Activated CD8-positive, alpha-beta memory T cell treated with anti-CD3 and anti-CD28 coated beads for 36 hours (primary cell): Measurements from ENCODE around the gene MANEAL. TPM values are rescaled to one million over a fixed set of nuclear protein-coding genes. Genes with fewer than 3 reads are reported as not detected.

Source experiments
- CTCF ChIA-PET: fragments of 350-600 bp; sonication (Branson Sonifier 250); formaldehyde crosslinking; loops from one replicate; lab custom pipeline; 2021; ENCODE audit warnings: antibody characterized with exemption; lab: Charles Lee
- POLR2A ChIA-PET: fragments of 350-600 bp; sonication (Branson Sonifier 250); formaldehyde crosslinking; loops from one replicate; lab custom pipeline; 2021; ENCODE audit warnings: antibody characterized with exemption; lab: Charles Lee
- total RNA-seq, 2 experiments: library from RNA; stranded (reverse); gene quantifications; one replicate each; pipeline ENCODE4 v1.2.3, GENCODE V29; 2021

MANEAL gene
- total RNA-seq, 2 experiments from 2014 or later = 5.6 to 6.3 TPM

DNA sequence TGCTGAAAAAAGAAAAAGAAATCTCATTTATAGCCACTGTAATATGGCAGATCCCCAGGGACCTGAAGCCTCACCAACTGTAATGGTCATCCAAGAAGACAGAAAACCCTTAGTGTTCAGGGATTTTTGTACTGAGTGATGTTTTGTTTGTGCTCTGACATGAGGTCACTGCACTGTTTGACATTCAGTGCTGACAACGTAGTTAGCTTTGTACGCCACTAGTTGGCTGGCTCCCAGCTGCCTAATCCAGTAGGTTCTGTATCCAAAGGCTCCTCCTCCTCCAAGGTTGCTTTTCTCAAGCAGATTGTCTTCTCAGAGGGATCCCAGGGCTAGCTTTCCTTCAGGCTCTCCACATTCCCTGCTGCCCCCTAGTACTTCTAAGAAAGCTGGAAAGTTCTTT is 23.8 kb downstream of the MANEAL start:
- CTCF ChIA-PET = interaction anchor here (1.3 kb wide), 1 partner anchor 8 kb away, joined by 3 read pairs; no protein-coding TSS in a partner anchor
- POLR2A ChIA-PET = interaction anchor here (0.6 kb wide), 1 partner anchor 78 kb away, joined by 3 read pairs; no protein-coding TSS in a partner anchor

DNA sequence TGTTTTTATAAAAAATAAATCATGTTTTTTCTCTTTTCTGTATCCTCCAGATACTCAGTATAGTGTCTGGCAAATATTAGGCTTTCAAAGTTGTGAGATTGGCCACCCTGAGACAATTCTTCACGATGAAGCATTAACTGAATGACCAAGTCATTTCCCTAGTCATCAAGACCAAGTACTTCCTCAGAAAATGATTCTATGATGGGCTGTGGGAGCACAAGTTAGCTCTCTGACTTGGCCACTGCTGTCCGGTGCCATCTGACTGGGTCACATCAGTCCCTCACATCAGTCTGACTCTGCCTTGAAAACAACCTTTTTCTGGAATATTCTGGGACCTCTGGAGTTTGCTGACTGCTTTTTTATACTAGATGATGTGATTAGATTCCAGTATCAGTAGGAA is 27.8 kb downstream of the MANEAL start:
- CTCF ChIA-PET = interaction anchor here (0.8 kb wide), 1 partner anchor 13 kb away, joined by 3 read pairs; the partner anchor contains the start of genes C1orf122 and YRDC
- POLR2A ChIA-PET = interaction anchor here (0.5 kb wide), 1 partner anchor 130 kb away, joined by 5 read pairs; no protein-coding TSS in a partner anchor

DNA sequence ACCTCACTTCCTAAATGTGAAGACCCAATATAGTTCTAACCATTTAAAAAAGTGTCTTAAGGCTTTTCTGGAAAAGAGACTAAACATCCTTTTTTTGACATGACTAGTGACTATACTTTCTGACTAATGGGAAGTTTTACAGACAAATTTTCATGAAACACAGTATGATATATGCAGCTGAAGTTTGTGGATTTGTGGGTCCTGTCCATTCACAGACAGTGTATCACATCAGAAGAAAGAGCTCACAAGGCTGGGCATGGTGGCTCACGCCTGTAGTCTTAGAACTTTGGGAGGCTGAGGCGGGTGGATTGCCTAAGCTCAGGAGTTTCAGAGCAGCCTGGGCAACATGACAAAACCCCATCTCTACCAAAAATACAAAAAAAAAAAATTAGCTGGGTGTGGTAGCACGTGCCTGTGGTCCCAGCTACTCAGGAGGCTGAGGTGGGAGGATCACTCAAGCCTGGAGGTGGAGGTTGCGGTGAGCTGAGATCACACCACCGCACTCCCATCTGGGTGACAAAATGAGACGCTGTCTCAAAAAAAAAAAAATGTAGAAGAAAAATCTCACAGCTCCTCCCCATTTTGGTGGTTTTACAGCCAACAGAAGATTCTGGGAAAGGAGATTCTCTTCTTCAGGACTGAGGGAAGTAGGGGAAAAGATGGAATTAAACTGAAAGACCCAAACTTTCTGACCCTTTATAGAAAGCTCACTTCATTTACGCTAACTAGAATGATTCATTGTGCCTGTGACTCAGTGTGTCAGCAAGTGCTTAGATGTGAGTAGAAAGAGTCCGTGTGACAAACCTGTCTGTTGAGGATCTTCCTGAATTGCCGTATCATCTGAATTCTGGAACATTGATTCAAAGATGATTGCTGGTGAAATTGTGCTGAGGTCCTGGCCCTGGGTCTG is 29.5 kb downstream of the MANEAL start:
- CTCF ChIA-PET = interaction anchor here (1.0 to 1.8 kb wide), 3 partner anchors 15 to 131 kb away, joined by 3 to 8 read pairs (median 6); partner anchors contain the start of genes C1orf122, CDCA8 and YRDC

DNA sequence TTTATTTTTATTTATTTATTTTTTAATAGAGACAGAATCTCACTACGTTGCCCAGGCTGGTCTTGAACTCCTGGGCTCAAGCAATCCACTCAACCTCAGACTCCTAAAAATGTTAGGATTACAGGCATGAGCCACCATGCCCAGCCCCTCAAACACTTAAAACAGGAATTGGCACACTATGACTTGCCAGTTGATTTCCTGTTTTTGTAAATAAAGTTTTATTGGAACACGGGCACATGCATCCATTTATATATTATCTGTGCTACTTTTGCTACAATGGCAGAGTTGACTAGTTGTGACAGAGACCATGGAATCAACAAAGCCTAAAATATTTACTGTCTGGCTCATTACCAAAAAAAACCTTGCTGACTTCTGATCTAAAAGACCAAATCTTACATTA is 30.4 kb downstream of the MANEAL start:
- CTCF ChIA-PET = interaction anchor here (1.8 kb wide), 1 partner anchor 36 kb away, joined by 8 read pairs; no protein-coding TSS in a partner anchor
- POLR2A ChIA-PET = interaction anchor here (1.2 kb wide), 1 partner anchor 108 kb away, joined by 4 read pairs; no protein-coding TSS in a partner anchor

More for the DNA sequence above, 29.5 kb downstream of the MANEAL start:
- POLR2A ChIA-PET = interaction anchor here (1.1 to 1.2 kb wide), 2 partner anchors 15 to 108 kb away, joined by 4 read pairs; partner anchors contain the start of genes C1orf122 and YRDC

DNA sequence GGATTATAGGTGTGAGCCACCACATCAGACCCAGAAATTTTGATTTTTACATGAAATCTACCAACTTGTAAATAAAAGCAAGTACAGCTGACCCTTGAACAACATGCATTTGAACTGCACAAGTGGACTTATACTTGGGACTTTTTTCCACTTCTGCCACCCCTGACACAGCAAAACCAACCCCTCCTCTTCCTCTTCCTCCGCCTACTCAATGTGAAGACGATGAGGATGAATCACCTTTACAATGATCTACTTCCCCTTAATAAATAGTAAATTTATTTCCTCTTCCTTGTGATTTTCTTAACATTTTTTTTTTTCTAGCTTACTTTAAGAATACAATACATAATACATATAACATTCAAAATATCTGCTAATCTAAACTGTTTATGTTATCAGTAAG is 31.9 kb downstream of the MANEAL start:
- CTCF ChIA-PET = interaction anchor here (1.2 kb wide), 1 partner anchor 8 kb away, joined by 3 read pairs; no protein-coding TSS in a partner anchor
- POLR2A ChIA-PET = no interaction called here

DNA sequence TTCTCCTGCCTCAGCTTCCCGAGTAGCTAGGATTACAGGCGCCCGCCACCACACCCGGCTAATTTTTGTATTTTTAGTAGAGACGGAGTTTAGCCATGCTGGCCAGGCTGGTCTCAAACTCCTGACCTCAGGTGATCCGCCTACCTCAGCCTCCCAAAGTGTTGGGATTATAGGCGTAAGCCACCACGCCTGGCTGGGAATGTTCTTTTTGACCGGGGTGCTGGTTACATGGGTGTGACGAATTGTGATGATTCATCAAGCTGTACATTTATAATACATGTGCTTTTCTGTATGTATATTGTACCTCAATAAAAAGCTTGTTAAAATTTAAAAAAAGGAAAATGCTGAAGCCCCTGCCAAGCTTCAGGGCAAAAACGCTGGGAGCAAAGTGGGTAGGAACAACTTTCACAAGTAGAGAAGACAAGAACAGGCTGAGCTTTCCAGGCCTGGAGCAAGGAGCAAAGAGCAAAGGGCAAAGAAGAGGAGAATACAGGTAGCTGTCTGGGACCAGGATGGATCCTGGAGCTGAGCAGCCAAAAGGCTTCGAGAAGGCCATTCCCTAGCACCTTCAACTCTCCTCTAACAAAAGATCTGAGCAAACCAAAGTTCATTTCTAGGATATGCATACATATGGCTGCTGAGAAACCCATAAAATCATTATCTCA is 34.9 kb downstream of the MANEAL start:
- ChIA-PET CTCF (interaction anchor here (0.6 to 1.8 kb wide), 2 partner anchors 22 to 127 kb away, joined by 3 to 4 read pairs; no protein-coding TSS in a partner anchor), POLR2A (no interaction called here)

DNA sequence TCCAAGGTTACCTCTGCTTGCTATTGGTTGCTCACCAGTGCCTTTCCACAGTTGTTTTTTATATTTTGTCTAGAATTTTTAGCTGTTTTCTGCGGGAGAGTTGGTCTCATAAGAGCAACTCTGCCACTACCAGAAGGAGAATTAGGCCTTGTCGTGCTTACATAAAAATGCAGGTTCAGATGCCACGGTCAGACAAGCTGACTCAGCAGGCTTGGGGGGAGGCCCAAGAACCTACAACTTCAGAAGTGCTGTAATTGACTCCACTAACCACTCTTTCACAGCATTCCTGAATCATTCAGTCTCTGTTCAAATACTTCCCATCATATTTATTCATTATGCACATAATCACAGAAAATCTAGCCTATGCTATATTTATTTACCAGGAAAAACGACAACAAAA is 37.5 kb downstream of the MANEAL start:
- CTCF ChIA-PET = interaction anchor here (1.1 kb wide), 1 partner anchor 28 kb away, joined by 3 read pairs; the partner anchor contains the start of gene MTF1
- POLR2A ChIA-PET = no interaction called here

DNA sequence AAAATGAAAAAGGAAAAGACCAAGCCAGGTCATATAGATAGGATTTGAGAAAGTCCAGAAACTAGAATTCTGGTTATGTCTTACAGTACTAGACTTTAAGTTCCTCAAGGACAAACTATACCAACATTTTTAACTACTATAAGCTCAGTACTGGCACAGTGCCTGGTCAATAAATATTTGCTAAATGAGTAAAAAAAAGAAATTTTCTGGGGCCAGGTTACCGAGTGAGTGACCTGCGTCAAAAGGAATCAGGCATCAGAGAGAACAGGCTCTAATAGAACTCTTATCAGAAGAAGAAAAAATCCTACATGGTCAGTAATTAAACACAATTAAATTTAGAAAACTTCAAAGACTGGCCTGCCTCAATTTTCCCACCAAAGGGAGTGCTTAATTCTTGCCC is 38.2 kb downstream of the MANEAL start:
- ChIA-PET POLR2A (no interaction called here), CTCF (interaction anchor here (0.6 kb wide), 1 partner anchor 29 kb away, joined by 3 read pairs; no protein-coding TSS in a partner anchor)

DNA sequence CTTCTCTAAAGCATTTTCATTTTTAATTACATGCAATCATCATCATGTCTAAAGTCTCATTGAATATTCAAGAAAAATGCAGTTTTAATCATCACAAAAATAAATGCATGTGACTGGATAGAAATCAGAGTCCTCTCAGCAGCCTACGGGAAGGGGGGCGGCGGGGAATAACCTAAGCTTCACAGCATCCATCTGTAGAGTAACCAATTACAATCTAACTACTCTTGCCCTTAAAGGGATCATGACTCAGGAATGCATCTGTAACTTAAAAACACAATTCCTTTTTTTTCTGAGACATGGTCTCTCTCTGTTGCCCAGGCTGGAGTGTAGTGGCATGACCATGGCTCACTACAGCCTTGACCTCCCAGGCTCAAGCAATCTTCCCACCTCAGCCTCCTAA is 43.1 kb downstream of the MANEAL start:
- ChIA-PET POLR2A (no interaction called here), CTCF (no interaction called here)

DNA sequence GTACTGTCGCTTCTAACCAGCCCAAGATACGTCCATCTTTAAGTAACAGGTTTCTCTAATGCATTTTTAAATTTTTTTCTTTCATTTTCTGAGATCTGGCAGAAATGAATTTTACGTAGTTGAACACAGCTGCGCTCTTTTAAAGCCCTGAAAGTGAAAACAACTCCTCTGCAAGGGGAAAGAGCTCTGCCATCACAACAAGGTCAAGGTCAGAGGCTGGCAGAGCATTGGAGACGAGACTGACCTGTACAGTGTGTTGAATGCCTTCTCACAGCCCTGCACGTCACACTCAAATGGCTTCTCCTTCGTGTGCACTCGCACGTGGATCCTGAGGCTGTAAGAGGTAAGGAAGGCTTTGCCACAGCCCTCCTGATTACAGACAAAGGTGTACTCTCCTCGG is 46.0 kb downstream of the MANEAL start:
- CTCF ChIA-PET = no interaction called here
- POLR2A ChIA-PET = no interaction called here

DNA sequence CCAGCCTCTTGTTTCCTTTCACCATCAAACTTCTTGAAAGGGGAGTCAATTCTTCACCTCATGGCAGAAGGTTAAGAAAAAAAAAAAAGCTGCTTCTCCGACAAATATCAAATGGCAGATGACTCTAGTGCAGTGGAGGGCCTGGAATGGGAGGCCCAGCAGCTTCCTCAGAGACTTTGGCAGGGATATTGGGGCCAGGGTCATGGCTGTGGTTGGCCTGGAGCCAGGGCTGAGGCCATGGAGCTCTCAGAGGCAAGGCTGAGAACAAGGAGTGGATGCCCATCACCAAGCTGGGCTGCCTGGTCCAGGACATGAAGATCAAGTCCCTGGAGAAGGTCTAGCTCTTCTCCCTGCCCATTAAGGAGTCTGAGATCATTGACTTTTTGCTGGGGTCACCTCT is 47.1 kb downstream of the MANEAL start:
- POLR2A ChIA-PET = no interaction called here
- CTCF ChIA-PET = no interaction called here

DNA sequence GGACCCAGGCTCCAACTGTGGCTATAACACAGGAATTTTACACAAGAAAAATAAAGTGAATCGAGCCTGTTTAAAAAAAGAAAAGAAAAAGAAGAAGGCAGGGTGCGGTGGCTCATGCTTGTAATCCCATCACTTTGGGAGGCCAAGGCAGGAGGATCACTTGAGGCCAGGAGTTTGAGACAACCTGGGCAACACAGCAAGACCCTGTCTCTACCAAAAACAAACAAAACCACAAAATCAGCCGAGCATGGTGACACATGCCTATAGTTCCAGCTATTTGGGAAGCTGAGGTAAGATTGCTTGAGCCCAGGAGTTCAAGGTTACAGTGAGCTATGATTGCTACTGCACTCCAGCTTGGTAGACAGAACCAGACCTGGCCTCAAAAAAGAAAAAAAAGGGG is 48.0 kb downstream of the MANEAL start:
- ChIA-PET CTCF (no interaction called here), POLR2A (no interaction called here)

DNA sequence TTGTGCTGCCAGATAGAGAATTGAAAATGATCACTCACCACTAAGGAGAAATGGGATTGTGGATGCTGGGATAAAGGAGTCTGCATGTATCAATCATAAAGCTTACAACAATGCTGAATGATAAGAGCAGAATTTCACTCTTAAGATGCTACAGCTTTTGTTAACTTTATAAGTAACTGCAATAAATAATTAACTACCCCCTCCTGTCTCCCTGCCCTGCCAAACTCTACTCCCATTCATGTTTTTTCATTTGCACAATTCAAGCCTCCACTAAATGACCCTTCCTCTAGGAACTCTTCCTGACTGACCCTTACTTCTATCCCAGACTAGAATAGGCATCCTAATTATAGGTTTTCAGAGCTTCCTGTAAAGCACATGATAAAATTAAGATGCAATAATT is 50.9 kb downstream of the MANEAL start:
- CTCF ChIA-PET = no interaction called here

DNA sequence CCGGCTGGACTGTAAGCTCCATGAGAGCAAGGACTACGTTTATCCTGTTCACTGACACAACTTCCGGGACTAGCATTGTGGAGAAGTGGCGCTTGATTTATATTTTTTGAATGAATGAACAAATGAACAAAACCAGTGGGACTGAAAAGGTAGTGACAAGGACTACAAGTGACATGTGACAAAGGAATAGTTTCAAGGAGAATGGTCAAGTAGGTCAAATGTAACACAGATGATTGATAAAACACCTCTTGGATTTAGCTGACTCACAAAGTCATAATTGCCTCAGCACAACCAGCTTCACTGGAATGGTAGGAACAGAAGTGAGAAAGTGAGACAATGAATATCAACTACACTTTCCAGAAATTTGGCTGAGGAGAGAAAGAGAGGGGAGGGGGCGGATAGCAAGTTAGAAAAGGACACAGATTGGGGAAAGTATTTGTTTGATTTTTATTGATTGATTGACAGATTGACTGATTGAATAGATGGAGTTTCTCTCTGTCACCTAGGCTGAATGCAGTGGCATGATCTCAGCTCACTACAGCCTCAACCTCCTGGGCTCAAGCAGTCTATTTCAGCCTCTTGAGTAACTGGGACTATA is 51.5 kb downstream of the MANEAL start:
- ChIA-PET POLR2A (no interaction called here), CTCF (no interaction called here)

More for the DNA sequence above, 50.9 kb downstream of the MANEAL start:
- POLR2A ChIA-PET = no interaction called here

DNA sequence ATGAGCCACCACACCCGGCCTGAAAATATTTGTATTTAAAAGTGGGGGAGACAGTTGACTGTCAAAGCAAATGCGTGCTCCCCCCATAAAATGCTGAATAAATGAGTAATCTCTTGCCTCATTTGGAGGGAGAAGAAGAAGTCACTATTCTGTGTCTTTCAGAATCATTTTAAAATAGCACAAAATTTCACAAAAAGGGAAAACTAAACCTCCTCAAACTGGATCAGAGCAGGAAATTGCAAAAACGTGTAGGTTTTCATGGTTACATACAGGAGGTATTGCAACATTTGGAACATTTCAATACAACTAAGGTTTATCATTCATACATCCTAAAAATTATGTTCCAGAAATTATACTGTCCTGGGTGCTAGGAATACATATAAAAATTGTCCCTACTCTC is 52.1 kb downstream of the MANEAL start:
- CTCF ChIA-PET = no interaction called here

DNA sequence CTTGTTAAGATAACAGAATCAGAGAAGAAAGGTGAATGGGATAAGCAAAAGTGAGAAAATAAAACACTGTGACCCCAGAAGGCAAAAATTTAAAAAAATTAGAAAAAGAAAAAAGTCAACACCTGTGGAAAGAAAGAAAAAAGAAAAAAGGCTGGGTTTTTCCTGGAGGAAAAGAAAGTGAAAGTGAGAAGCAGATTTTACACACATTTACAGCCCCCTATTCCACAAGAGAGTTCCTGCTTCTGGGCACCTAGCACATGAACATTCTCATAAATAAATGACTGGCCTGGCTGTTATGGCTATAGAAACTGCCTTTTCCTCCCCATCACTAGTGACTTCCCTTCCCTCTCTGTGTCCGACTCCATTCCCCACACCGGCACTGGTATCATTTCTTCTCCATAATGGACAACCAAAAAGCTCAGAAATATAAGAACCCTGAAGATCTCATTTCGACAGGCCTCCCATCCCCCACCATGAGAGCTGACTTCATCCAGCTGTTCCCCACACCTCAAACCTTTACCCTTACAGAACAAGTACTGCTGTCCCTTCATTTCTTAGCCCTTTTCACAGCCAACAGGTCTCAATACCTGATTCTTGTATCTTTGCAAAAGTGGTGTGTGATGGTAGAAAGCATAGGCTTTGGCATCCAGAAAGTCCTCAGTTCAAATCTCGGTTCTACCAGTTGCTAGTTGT is 53.1 kb downstream of the MANEAL start:
- CTCF ChIA-PET = interaction anchor here (1.2 kb wide), 1 partner anchor 13 kb away, joined by 5 read pairs; no protein-coding TSS in a partner anchor
- POLR2A ChIA-PET = no interaction called here

More for the DNA sequence above, 52.1 kb downstream of the MANEAL start:
- POLR2A ChIA-PET = no interaction called here

DNA sequence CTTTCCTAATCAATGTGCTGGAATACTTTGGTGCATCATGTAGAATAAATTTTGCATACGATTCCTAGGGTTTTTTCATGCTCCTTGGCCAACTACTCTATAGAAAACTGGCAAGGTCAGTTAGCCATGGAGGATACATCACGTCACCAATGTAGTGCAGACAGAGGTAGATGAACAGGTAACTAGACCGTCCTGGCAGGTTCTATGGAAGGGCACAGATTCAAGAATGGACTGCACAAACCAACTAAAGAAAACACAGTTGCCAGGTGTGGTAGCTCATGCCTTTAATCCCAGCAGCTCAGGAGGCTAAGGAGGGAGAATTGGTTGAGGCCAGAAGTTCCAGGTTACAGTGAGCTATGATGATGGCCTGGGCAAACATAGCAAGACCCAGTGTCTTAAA is 55.8 kb downstream of the MANEAL start:
- CTCF ChIA-PET = interaction anchor here (0.9 to 2.3 kb wide), 2 partner anchors 10 to 18 kb away, joined by 3 to 12 read pairs; partner anchors contain the start of gene MTF1
- POLR2A ChIA-PET = no interaction called here

DNA sequence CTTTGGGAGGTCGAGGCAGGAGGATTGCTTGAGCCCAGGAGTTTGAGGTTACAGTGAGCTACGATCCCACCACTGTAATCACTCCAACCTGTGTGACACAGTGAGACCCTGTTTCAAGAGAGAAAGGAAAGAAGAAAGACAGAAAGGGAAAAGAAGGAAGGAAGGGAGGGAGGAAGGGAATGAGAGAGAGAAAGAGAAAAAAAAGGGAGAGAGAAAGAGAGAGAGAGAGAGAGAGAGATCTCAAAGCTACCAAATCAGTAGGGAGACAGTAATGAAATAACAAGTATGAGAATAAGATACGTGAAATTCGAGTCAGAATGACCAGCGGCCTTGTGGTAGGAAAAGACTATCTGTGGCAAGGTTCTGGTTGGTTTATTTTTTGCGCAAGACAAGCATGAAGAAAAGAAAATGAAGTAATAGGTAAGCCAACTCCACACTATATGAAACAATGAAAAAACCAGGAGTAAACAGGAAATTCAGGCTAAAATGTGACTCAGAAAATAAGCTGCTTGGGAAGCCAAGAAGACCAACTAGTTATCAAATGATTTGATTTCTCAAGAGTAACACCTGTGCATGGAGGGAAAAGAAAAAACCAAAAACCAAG is 56.8 kb downstream of the MANEAL start:
- ChIA-PET CTCF (interaction anchor here (0.6 to 2.3 kb wide), 4 partner anchors 9 to 168 kb away, joined by 3 to 12 read pairs (median 4); partner anchors contain the start of gene MTF1), POLR2A (interaction anchor here (0.6 kb wide), 1 partner anchor 24 kb away, joined by 4 read pairs; no protein-coding TSS in a partner anchor)
